IPS-18c (cell line): ENCODE results near the gene TNK1.
A peak's percentile ranks its signal among the peaks of the same experiment; 100 is the strongest.

Experiments used
- H3K4me3 ChIP-seq: 2 replicates; pipeline ENCODE4 v1.7.0; 2013; ENCODE audit warnings: low read depth, mild to moderate bottlenecking, low read length, moderate library complexity; ENCODE audit not compliant: insufficient read depth
- H3K9me3 ChIP-seq: one replicate; pipeline ENCODE4 v1.6.1; 2013; ENCODE audit warnings: mild to moderate bottlenecking, low read length, moderate library complexity; ENCODE audit not compliant: control insufficient read depth, insufficient read depth

The TNK1 gene

GRCh38 chr17:7403977-7404736, 23.3 kb downstream of the TNK1 start, which contains the start of gene TMEM256:
Gene TMEM256 (minus strand): TSS chr17:7404097. CDS start chr17:7404084, 13 bp downstream.
- H3K9me3 ChIP-seq, result no peaks in the 10 kb centered on the region
- H3K4me3 ChIP-seq, result peak within 1 kb of the TSS; percentile 93

DNA sequence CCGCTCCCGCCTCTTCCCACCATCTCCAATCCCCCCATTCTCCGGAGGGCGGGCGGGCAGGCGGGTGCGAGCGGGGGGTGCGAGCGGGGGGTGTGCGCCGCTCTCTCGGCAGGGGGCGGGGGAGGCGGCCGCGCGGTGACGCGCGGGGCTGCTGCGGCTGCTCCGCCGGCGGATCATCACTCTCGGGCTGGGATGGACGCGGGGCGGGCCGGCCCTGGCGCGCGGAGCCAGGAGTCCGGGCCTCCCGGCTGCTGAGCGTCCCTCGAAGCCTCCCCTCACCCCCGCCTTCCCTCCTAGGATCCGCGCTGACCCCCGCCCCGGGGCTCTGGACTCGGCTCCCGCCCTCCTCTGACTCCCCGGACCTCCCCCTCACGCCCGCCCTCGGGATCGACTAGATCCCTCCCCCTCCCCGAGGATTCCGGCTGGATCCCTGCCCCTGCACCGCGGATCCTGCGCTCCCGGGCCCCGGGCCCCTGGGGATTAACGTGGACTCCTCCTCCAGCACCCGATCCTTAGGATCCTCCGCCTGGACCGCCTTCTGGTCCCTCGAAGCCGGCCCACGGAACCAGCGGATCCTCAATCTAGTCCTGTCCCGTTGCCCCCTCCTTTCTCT, 24.0 kb downstream of the TNK1 start:
- Histone ChIP-seq H3K9me3 (no peaks in the 10 kb centered on the region), H3K4me3 (peak overlapping the region; percentile 81)

DNA sequence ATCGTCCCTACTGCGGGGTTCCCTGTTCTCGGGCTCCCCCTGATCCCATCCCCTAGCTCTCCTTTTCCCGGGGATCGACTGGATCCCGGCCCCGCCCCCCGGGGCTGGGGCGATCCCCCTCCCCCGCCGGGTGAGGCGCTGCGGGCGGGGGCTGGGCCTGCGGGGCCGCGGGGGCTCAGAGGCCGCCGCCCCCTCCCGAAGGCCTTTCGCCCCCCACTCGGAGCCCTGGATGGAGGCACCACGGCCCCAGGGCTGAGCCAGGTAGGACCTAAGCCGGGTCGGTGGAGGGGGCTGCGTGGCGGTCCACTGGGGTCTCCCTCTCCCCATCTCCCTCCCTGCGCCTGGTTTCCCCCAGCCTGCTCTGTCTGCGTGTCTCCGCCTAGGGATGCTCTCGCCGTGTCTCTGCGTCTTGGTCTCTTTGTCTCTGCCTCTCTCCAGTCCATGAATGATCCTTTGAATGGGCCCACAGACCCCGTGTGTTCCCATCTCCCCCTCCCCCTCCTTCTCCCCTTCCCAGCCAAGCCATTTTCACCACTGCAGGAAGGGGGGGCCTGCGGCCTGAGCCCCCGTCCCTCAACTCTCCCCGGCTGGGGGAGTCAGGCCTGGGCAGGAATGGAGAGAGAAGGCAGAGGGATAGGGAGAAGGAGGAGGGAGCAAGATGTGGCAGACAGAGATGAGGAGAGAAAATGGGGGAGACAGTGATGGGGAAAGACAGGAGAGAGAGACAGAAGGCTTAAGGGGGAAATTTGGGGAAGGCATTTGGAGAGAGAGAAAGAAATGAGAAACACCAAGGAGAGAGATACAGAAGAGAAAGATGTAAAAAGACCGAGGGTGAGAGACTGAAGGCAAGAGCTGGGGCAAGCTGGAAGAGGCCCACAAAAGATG, 24.7 kb downstream of the TNK1 start:
- Histone ChIP-seq H3K4me3 (peak overlapping the region; percentile 81), H3K9me3 (no peaks in the 10 kb centered on the region)

DNA sequence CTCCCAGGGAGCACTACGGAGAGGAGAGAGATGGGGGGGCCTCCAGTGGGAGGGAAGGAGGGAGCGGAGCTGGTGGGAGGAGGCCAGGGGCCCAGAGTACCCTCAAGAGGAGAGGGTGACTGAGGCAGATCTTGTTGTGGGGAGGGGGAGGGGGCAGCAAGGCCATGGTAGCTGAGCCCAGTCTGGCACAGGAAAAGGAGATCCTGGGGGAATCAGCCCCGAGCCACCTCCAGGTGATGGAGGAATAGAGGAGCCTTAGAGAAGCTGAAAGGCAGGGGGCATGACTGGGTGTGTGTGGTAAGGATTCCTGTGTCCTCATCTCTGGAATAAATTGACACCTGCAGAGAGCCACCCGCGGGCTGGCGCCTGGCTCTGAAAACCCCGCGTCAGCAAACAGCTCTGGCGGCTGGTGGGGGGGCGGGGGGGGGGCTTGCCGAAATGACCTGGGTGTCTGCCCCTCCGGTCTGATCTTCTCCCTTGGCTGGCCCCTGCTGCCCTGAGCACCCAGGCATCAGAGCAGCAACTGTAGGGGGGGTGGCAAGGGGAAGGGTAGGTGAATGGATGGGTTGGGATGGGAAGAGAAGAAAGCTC, 25.4 kb downstream of the TNK1 start:
- H3K4me3 ChIP-seq, result peak overlapping the region; percentile 81
- no peaks in the 10 kb centered on the region for H3K9me3 ChIP-seq

DNA sequence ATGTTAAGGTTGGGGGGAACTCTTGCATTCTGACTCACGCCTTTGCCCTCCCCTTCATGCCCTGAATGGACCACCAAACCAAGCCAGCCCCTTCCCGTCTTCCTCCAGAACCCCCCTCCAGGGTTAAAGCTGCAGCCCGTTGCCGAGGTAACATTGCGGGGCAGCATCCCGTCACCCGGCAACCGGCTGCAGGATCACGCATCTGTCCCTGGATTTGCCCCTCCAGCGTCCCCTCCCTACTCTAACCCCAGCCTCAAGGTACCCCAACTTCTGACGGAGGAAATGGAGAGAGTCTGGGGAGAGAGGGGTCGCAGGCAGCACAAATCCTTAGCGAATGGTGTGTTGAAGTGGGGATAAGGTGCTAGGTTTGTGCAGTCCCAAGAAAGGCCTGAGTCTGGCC, 26.2 kb downstream of the TNK1 start:
- no peaks in the 10 kb centered on the region for H3K9me3 ChIP-seq
- H3K4me3 ChIP-seq, result no peak overlapping the region; the same call in 1 of the 2 replicates

- H3K4me3 ChIP-seq, result peak within 1 kb of the TSS; percentile 20; the same call in 1 of the 2 replicates
- no peaks in the 10 kb centered on the region for H3K9me3 ChIP-seq
Observed at GRCh38 chr17:7407485-7408251, 26.8 kb downstream of the TNK1 start, which contains the start of gene NLGN2. Gene NLGN2 (plus strand): TSS chr17:7407845. CDS start chr17:7408256, 411 bp downstream.

DNA sequence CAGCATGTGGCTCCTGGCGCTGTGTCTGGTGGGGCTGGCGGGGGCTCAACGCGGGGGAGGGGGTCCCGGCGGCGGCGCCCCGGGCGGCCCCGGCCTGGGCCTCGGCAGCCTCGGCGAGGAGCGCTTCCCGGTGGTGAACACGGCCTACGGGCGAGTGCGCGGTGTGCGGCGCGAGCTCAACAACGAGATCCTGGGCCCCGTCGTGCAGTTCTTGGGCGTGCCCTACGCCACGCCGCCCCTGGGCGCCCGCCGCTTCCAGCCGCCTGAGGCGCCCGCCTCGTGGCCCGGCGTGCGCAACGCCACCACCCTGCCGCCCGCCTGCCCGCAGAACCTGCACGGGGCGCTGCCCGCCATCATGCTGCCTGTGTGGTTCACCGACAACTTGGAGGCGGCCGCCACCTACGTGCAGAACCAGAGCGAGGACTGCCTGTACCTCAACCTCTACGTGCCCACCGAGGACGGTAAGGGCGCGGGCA, 27.4 kb downstream of the TNK1 start:
- H3K4me3 ChIP-seq, result peak overlapping the region; percentile 20; the same call in 1 of the 2 replicates
- no peaks in the 10 kb centered on the region for H3K9me3 ChIP-seq

GRCh38 chr17:7408863-7409262, 28.0 kb downstream of the TNK1 start:
- Histone ChIP-seq H3K9me3 (no peaks in the 10 kb centered on the region), H3K4me3 (0 out of 2 replicates have a peak overlapping the region, but pooled peaks have one; percentile 20)

DNA sequence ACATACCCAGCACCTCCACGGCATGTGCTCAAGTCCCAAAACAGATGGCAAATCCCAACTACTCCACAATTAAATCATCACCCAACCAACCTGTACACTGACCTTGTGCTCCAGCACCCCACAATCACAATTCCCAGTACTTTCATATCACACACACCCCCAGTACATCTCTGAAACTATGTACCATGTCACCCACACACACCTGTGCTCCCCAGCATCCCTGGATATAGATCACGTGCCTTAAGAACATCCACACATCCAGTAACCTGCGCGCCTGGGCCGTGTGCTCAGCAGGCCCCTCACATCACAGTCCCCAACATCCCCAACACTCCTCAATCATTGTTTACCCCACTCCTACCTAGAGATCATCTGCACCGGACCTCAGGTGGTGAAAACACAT, 28.8 kb downstream of the TNK1 start:
- Histone ChIP-seq H3K4me3 (no peak overlapping the region), H3K9me3 (no peaks in the 10 kb centered on the region)

- H3K4me3 ChIP-seq, result no peak overlapping the region
Observed at GRCh38 chr17:7410634-7411426, 29.9 kb downstream of the TNK1 start.

GRCh38 chr17:7411427-7411750, 30.5 kb downstream of the TNK1 start:
- no peaks in the 10 kb centered on the region for H3K9me3 ChIP-seq
- no peak overlapping the region for H3K4me3 ChIP-seq

More at GRCh38 chr17:7410634-7411426, 29.9 kb downstream of the TNK1 start:
- no peaks in the 10 kb centered on the region for H3K9me3 ChIP-seq

- no peaks in the 10 kb centered on the region for H3K9me3 ChIP-seq
- H3K4me3 ChIP-seq, result no peak overlapping the region
Observed at GRCh38 chr17:7413346-7413985, 32.6 kb downstream of the TNK1 start.

- Histone ChIP-seq H3K9me3 (no peaks in the 10 kb centered on the region), H3K4me3 (no peak overlapping the region)
Observed at GRCh38 chr17:7414837-7415236, 33.9 kb downstream of the TNK1 start.

DNA sequence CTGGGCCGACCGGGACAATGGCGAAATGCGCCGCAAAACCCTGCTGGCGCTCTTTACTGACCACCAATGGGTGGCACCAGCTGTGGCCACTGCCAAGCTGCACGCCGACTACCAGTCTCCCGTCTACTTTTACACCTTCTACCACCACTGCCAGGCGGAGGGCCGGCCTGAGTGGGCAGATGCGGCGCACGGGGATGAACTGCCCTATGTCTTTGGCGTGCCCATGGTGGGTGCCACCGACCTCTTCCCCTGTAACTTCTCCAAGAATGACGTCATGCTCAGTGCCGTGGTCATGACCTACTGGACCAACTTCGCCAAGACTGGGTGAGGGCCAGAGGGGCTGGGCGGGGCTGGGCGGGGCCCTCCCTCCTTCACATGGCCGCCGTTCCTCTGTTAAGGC, 34.9 kb downstream of the TNK1 start:
- no peak overlapping the region for H3K4me3 ChIP-seq
- H3K9me3 ChIP-seq, result no peaks in the 10 kb centered on the region

DNA sequence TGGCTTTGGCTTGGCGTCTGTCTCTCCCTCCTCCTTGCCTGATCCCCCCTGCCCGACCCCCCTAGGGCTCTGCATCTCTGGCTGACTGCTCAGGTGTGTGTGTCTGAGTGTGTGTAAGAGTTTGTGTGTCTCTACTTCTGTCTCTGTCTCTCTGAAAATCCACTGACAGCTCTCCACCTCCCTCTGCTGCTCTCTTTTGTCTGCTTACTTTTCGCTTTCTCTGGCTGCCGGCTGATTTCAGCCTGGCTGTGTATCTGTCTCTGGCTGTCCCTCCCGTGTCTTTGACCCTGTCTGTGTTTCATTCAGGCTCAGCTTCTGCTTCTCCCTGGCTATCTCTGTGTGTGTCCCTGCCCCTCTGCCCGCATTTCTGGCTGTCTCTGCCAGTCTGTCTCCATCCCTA, 35.4 kb downstream of the TNK1 start:
- Histone ChIP-seq H3K4me3 (no peak overlapping the region), H3K9me3 (no peaks in the 10 kb centered on the region)
